DMS 273 (cell line): ENCODE data around the gene GATA6.
"Not testable (repeated sequence)": the region's sequence is repeated elsewhere in the genome, so short reads cannot be mapped to it uniquely, and the experiment has no call there.

Experiments
- DNase-seq: peaks from one replicate; lab custom pipeline; 2025; ENCODE audit not compliant: unreplicated experiment; lab: John Stamatoyannopoulos, UW

GATA6 gene

DNA sequence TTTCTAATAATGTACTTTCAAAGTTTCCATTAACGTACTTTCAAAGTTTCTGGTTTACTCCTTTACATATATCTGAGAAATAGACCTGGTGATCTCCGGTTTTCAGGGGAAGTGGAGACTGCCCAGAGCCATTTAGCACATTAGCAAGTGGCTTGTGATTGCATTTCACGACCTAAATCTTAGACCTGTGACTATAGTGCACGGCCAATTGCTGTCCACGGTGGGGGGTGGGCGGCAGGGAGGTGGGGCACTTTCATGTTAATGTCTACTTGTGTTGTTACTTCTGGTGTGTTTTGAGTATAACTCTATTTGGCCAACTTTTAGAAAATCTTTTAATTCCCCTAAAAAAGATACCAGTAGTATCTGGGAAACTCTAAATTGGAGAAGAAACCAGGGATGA lies 11.3 kb downstream of the GATA6 start:
- DNase-seq: no peak

DNA sequence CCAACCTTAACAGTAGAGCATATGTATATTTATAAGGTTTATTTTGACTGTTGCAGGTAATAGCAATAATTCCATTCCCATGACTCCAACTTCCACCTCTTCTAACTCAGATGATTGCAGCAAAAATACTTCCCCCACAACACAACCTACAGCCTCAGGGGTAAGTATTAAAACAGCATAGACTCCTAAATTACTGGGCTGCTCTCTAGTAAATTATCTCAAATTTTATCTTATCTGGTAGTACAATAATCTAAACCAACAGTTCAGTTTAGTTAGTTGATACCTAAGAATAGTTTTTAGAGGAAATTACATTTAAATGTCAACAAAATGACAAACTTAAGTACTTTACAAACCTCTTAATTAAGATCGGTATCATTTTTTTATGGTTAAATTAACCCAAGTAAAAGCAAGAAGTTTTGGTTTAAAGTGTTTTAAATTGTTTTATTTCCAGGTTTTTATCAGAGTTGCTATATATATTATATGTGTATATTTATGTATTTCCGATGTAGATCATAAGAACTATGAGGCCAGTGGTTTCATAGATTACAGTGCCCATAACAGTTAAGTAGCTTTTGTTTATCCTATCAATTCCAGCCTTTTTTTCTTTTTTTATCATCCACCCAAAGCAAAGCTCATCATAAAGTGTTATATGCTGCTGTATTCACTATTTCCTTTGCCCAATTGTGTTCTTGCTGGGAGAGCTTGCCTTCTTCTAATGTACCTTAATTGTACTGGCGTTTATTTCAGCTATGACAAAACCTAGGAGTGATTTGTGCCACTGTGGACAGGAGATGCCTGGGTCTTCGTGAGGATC lies 13.7 kb downstream of the GATA6 start:
- no peak for DNase-seq

DNA sequence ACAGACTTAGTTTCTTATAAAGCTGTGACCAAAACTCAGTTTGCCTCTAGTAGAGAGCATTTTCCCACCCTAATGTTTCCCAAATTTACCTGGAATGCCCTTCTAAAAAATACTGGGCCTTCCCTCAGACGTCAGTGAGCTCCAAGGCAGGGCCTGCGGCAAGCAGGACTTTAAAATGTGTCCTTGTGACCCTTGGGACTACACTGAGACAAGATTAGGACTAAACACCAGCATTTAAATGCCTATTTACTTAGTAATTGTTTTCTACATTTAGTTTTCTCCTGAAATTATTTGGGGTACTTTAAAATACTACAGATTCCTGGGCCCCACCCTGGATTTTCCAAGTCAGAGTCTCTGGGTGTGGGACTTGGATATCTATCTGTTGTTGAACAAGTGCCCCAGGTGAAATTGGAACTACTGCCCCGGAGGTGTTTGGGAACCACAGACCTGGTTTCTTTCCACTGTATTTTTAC lies 14.3 kb downstream of the GATA6 start:
- DNase-seq: no peak

DNA sequence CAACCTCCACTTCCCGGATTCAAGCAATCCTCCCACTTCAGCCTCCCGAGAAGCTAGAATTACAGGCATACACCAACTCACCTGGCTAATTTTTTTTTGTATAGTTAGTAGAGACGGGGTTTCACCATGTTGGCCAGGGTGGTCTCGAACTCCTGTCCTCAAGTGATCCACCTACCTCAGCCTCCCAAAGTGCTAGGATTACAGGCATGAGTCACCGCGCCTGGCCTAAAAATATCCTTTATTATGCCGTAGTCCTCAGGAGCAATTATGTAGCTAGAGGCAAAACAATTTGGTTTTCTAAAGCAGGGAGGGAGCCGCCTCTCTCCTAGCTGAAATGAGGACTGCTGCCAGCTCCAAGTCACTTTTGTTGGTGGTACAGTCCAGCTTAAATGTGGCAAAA lies 15.2 kb downstream of the GATA6 start:
- not testable (repeated sequence) for DNase-seq

DNA sequence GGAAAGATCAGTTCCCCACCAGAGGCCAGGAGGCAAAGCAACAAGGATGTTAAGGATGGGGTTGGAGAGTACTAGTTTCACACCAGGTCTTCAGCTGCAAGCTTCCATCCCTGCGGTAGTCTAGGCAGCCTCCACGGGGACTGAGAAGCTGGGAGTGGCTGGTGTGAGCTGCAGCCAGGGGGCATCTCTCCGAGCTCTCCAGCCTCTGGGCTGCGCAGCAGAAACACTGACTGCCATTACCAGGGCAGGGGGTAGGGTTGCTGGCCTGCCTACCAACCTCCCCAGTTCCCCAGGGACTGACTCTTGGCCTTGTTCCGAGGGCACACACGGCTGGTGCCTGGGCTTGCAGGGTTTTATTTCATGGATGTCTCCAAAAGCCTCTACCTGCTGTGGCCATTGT lies 15.9 kb downstream of the GATA6 start:
- peak; percentile 63 for DNase-seq

DNA sequence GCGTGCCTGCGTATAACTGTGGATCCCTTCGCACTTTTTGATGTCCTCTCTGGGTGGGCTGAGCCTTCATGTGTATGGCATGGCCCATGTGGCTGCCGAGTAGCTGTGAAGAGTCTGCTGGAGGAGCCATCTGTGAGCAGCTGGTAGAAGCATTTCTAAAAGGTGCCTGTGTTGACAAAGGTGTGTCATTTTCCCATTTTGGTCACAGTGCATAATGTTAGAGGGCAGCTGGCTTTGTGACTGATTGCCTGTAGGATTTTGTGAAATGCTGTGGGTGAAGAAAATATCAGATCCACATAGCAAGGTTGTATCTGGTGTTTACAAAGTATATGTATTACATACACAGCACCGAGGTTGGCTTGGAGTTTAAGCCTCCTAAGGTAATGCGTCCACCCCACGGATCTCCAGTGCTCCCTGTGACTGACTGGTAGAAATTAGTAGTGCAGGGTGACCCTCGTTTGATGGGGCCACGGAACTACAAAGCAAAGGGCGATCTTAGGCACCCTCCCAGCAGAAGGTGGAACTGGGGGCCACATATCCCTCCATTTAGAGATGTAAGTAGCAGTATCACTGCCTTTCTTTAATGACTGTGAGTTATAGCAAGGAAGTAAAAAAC lies 16.5 kb downstream of the GATA6 start:
- DNase-seq: peak; percentile 22

DNA sequence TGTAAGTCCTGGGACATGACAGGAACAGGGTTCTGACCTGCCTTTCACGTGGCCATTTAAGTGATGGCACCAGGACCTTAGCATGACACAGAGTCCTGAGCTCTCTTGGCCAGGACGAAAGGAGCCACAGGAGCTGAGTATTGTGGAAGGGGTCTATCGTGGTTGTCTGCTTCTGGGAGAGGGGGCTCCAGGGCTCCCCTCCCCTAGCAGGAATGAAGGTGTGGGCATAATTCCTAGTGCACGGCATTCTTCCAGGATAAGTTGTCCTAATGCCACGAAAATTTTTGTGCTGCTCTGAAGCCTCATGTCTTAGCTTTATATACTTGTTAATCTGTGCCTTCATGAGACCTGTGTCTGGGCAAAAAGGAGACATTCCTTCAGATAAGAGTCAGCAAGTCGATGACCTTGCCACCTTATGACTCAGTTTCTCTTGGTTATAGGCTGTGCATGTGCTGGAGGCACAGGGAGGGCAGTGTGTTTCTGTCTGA lies 17.1 kb downstream of the GATA6 start:
- DNase-seq: no peak

DNA sequence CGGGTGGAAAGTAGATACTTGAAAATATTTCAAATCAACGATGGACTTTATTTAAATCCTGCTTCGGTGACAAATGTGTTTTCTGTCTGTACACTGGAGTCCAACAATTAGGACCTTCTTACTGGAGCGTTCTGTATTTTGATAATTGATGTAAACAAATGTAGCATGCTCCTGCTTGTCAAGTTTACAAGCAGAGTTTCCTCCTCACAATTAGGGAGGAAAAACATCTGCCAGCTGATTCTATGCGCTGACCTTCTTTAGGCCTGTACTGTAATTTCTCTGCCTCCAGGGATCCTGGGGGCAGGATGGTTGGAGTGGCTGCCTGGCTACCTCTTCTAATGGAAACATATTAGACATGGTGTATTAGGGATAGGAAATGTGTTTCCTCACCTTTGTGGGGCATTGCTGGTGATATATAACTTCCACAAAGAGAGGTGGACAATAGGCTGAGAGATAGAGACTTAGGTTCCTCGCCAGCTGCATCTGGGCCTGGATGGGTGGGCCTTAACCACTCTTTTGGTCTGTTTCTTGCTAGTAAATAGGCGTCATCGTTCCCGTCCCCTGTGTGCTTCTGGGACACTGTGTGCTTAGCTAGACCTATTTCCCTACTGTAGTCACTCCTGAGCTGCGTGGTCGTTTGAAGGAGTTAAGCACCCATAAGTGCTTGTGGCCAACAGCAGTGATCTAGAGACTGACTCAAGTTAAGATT lies 19.3 kb downstream of the GATA6 start:
- DNase-seq: no peak

DNA sequence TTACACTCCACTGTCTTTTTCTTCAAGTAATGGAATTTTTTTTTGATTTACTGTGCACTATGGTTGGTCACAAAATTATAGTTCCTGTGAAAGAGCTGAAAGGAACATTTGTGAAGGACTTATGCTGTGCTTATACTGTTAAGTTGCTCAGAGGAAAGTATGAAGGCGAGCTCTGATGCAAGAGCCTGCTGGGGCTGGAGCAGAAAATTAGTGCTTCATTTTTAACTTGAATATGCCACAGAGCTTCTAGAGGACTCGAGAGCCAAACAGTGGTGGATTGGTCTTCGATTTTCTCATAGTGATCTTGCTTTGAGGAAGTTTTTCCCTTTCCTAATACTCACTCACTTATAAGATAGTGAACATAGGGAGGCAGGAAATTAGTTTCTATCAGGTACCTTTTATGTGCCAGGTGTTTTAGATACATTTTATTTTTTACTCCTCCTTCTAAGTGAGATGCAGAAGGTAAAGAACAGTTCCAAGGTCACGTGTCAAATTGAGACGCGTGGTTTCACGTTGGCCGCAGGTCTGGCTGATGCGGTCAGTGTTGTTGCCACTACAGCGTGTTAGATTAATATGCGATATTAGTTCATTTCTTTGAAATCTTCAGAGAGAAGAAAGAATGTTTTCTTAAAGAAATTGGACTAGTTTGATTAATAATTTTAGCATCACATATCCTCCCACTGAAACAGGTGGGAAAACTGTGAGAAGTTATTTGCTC lies 20.2 kb downstream of the GATA6 start:
- DNase-seq: no peak

DNA sequence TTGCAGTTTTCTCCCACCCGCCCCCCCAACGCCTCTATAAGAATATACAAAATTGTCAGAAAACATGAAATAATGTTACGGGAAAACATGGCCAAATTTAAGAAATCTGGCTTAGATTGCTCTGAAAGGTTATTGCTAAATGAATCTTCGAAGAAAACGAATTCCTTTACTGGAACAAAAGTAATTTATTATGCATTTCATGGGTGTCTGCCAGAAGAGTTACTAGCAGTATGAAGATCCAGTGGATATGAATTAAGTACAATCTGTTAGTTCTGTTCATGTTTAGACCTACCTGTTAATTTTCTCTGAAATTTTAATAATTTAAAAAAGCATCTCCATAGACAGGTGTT lies 21.9 kb downstream of the GATA6 start:
- no peak for DNase-seq

DNA sequence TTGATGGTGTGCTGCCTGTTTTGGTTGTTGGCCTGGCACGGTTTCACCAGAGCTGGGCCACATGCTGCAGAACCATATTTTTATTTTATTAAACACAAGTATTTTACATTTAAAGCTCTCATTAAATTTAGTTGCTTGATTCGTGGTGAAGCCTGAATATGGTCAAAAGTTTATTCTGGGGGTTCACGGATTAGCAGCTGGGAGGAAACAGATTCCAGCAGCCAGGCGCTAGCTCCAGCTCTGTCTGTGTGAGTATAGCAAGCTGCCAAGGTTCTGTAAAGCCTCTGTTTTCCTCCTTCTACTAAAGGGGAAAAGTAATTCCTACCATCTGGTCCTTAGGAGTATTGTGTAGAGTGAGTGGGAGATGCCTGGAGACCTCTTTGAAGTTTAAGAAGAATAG lies 22.5 kb downstream of the GATA6 start:
- peak; percentile 44 for DNase-seq

DNA sequence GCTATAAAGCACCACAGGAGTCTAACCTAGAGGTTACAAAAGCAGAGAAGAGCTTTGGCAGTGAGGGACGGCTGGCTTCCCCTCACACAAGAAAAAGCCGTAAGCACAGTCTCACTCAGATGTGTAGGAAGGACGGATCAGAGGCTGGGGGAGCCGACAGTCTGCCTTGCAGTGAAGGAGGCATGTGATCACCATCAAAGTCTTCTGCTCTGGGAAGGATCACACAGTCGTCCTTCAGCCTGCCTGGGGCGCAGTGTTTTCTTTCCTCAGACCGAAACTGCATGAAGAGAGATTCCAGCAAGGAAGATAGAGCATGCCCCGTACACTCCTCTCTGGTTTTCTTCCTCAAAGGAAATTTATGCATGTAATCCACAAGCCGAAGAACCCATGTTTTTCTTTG lies 24.1 kb downstream of the GATA6 start:
- no peak for DNase-seq

DNA sequence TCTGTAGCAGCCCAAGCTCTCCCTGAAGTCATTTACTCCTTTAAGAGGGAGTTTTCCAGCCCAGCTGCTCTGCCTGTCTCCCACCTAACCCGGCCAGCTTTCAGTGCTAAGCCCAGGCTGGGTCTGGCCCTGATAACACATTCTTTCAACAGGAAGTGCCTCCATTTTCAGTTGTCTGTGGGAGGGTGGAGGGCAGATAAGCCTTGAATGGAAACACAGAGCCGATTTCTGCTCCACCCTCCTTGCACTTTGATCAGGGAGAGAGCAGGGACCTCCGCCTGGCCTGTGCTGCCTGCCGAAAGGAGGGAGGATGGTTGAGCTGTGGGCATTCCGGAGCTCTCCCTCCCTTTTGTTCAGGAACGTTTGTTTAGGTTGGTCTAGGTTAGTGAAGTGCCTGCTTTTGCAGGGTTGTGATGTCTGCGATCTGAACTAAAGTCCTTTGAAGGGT lies 24.8 kb downstream of the GATA6 start:
- no peak for DNase-seq

DNA sequence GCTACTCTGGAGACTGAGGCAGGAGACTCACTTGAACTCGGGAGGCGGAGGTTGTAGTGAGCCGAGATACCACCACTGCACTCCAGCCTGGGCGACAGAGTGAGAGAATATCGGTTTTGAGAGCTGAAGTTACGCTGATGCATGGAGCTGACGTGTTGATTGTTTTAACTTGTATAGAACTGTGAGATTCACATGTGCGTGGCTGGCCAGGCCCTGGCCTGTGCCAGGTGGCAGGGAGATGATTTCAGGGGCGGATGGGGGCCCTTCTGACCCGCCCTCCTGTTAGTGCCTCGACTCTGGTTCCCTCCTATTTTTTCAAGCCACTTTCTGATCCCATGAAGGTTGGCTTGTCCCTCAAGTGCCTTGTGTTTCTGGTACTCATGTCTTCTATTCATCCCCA lies 25.7 kb downstream of the GATA6 start:
- no peak for DNase-seq

DNA sequence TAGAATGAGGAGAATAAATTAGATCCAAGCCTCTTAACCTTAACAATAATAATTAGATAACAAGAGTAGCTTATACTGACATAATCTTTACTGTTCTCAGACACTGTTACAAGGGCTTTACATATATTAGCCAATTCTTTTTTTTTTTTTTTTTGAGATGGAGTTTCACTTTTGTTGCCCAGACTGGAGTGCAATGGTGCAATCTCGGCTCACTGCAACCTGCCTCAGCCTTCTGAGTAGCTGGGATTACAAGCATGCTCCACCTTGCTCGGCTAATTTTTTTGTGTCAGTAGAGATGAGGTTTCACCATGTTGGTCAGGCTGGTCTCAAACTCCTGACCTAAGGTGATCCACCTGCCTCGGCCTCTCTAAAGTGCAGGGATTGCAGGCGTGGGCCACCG lies 27.6 kb downstream of the GATA6 start:
- DNase-seq: not testable (repeated sequence)

DNA sequence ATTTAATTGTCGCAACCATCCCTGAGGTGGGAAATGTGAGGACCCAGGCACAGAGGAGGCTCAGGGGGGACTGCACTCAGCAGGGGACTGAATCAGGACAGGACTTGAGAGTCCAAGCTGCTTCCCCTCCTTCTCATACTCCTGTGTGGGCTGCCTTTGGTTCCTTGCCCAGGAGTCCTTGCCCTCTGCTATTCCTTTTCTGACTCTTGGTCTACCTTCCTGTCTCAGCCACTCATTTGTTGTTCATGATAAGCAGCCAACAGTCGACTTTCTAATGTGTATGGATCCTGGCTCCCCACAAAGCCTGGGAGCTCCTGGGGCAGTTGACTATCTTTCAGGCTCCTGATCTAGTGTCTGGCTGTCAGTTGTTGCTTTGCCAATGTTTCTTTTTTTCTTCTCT lies 28.3 kb downstream of the GATA6 start:
- DNase-seq: no peak

DNA sequence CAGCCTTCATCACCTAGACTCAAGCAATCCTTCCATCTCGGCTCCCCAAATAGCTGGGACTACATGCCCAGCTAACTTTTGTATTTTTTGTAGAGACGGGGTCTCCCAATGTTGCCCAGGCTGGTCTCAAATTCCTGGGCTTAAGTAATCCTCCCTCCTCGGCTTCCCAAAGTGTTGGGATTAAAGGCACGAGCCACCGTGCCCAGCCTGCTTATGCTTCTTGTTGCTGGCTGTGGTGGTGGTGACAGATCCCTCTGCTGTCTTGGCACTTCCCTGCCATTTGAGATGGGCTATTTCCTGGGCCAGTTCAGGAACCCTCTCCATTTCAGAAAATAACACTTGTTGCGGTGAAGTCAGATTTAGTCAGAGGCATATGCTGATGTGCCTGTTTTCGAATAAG lies 28.8 kb downstream of the GATA6 start:
- DNase-seq: no peak

DNA sequence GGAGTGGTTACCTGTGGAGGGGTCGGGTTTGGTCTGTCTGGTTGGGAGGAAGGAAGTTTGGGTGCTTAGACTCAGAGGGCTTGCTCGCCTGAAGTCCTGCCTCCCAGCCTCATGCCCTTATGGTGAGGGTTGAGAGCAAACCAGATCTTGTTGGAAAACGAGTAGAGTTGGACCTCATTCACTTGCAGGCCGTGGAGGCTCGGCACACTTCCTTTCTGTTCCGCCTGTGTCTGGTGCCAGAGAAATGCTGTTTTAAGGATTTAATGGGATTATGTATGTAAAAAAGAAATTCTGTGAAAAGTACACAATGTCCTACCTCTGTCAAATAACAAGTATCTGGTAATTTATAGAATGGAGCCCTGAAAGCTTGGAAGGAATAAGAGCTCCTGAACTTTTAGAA lies 29.6 kb downstream of the GATA6 start:
- DNase-seq: no peak

DNA sequence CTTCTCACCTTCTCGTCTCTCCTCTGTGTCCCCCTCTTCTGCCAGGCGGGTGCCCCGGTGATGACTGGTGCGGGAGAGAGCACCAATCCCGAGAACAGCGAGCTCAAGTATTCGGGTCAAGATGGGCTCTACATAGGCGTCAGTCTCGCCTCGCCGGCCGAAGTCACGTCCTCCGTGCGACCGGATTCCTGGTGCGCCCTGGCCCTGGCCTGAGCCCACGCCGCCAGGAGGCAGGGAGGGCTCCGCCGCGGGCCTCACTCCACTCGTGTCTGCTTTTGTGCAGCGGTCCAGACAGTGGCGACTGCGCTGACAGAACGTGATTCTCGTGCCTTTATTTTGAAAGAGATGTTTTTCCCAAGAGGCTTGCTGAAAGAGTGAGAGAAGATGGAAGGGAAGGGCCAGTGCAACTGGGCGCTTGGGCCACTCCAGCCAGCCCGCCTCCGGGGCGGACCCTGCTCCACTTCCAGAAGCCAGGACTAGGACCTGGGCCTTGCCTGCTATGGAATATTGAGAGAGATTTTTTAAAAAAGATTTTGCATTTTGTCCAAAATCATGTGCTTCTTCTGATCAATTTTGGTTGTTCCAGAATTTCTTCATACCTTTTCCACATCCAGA lies 31.3 kb downstream of the GATA6 start:
- no peak for DNase-seq

DNA sequence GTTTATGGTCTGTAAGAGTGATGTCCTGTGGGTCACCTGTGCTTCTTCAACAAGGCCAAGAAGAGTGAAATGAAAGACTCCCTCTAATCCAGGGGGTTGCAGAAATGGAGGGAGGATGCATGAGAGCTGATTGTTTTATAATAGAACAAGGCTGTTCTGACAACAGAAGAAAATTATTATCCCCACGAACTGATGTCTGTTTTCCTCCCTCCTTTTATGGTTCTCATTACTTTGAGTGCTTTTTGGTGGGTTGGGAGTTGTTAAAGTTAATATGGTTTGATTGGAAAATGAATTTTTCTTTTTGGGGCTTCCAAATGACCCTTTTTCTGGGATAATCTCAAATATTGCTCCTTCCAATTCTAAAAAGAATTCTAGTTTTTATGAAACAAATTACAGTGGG lies 33.6 kb downstream of the GATA6 start:
- no peak for DNase-seq
